ENCODE measurements around the gene GAREM1. TPM values are rescaled to one million over a fixed set of nuclear protein-coding genes. Genes with fewer than 3 reads are reported as not detected.

The GAREM1 gene
- total RNA-seq, 1 experiment from 2014 or later, result 10.2 TPM

GRCh38 chr18:32276906-32277305 lies 193.8 kb downstream of the GAREM1 start:
- Histone ChIP-seq H3K36me3 (ENCODE audit: low read depth) (no peaks in the 10 kb centered on the region), H2AFZ (no peak overlapping the region), H3K4me3 (no peak overlapping the region), H3K27ac (no peak overlapping the region), H3K4me1 (replicated peaks; ENCODE audit: insufficient read depth) (no peaks in the 10 kb centered on the region), H3K79me2 (ENCODE audit: low read depth) (no peaks in the 10 kb centered on the region), H4K20me1 (ENCODE audit: insufficient read depth) (no peaks in the 10 kb centered on the region), H3K4me2 (no peak overlapping the region), H3K9me2 (ENCODE audit: insufficient read depth) (no peaks in the 10 kb centered on the region), H3F3A (ENCODE audit: insufficient read depth, low read depth) (no peaks in the 10 kb centered on the region), H3K27me3 (ENCODE audit: insufficient read depth, low read depth) (no peaks in the 10 kb centered on the region), H3K9me3 (ENCODE audit: insufficient read depth, low read depth) (no peaks in the 10 kb centered on the region)
- DNase-seq, result no peak
- no peak for TF ChIP-seq EZH2 (IDR thresholded peaks at IDR 0.05; ENCODE audit: low read depth)
- no peak for TF ChIP-seq CTCF (conservative IDR thresholded peaks at IDR 0.05)
- no TSS peak for BruUV-seq (replicated peaks)
- intact Hi-C loops (cut with micrococcal nuclease; ENCODE audit: unreplicated experiment), result loop anchor here (10.0 kb wide), 1 partner anchor 122 kb away; no protein-coding TSS in a partner anchor
- POLR2A ChIA-PET (ENCODE audit: unreplicated experiment), result no interaction called here
- CTCF ChIA-PET, result no interaction called here

- no TSS peak for BruUV-seq (replicated peaks)
- CTCF ChIA-PET, result no interaction called here
- intact Hi-C loops (cut with micrococcal nuclease; ENCODE audit: unreplicated experiment), result loop anchor here (10.0 kb wide), 1 partner anchor 121 kb away; no protein-coding TSS in a partner anchor
Observed at GRCh38 chr18:32276256-32276655, 194.4 kb downstream of the GAREM1 start.

GRCh38 chr18:32275221-32275620 lies 195.5 kb downstream of the GAREM1 start:
- intact Hi-C loops (cut with micrococcal nuclease; ENCODE audit: unreplicated experiment), result loop anchor here (10.0 kb wide), 1 partner anchor 120 kb away; no protein-coding TSS in a partner anchor
- no peaks in the 10 kb centered on the region for H3K9me3 ChIP-seq (ENCODE audit: insufficient read depth, low read depth)
- no peak overlapping the region for H3K27ac ChIP-seq
- H3K36me3 ChIP-seq (ENCODE audit: low read depth), result no peaks in the 10 kb centered on the region
- POLR2A ChIA-PET (ENCODE audit: unreplicated experiment), result no interaction called here
- no TSS peak for BruUV-seq (replicated peaks)
- no peaks in the 10 kb centered on the region for H3F3A ChIP-seq (ENCODE audit: insufficient read depth, low read depth)
- no peaks in the 10 kb centered on the region for H3K4me1 ChIP-seq (replicated peaks; ENCODE audit: insufficient read depth)
- TF ChIP-seq EZH2 (IDR thresholded peaks at IDR 0.05; ENCODE audit: low read depth) (no peak), CTCF (conservative IDR thresholded peaks at IDR 0.05) (no peak)
- H2AFZ ChIP-seq, result no peak overlapping the region
- CTCF ChIA-PET, result no interaction called here
- no peak overlapping the region for H3K4me3 ChIP-seq
- no peak for DNase-seq
- no peaks in the 10 kb centered on the region for H3K9me2 ChIP-seq (ENCODE audit: insufficient read depth)
- no peaks in the 10 kb centered on the region for H4K20me1 ChIP-seq (ENCODE audit: insufficient read depth)
- H3K27me3 ChIP-seq (ENCODE audit: insufficient read depth, low read depth), result no peaks in the 10 kb centered on the region
- H3K79me2 ChIP-seq (ENCODE audit: low read depth), result no peaks in the 10 kb centered on the region
- H3K4me2 ChIP-seq, result no peak overlapping the region

More at GRCh38 chr18:32276256-32276655, 194.4 kb downstream of the GAREM1 start:
- H3K27ac ChIP-seq, result no peak overlapping the region
- DNase-seq, result no peak
- no peaks in the 10 kb centered on the region for H3K27me3 ChIP-seq (ENCODE audit: insufficient read depth, low read depth)
- POLR2A ChIA-PET (ENCODE audit: unreplicated experiment), result no interaction called here
- no peak overlapping the region for H3K4me2 ChIP-seq
- no peak overlapping the region for H2AFZ ChIP-seq
- no peak overlapping the region for H3K4me3 ChIP-seq
- H4K20me1 ChIP-seq (ENCODE audit: insufficient read depth), result no peaks in the 10 kb centered on the region
- no peaks in the 10 kb centered on the region for H3K36me3 ChIP-seq (ENCODE audit: low read depth)
- H3K9me3 ChIP-seq (ENCODE audit: insufficient read depth, low read depth), result no peaks in the 10 kb centered on the region
- TF ChIP-seq CTCF (conservative IDR thresholded peaks at IDR 0.05) (no peak), EZH2 (IDR thresholded peaks at IDR 0.05; ENCODE audit: low read depth) (no peak)
- H3K4me1 ChIP-seq (replicated peaks; ENCODE audit: insufficient read depth), result no peaks in the 10 kb centered on the region
- no peaks in the 10 kb centered on the region for H3K9me2 ChIP-seq (ENCODE audit: insufficient read depth)
- no peaks in the 10 kb centered on the region for H3K79me2 ChIP-seq (ENCODE audit: low read depth)
- no peaks in the 10 kb centered on the region for H3F3A ChIP-seq (ENCODE audit: insufficient read depth, low read depth)

Measured in PC-9 (cell line).